ENCODE measurements around the gene MYO1D.

The MYO1D gene

GRCh38 chr17:32484628-32485027, 392.3 kb downstream of the MYO1D start:
- Histone ChIP-seq H2BK5ac (ENCODE audit: low read length) (no peak overlapping the region), H3K14ac (ENCODE audit: low read length) (no peak overlapping the region), H4K91ac (ENCODE audit: low read depth, low read length, poor library complexity) (no peak overlapping the region), H3K9me3 (replicated peaks in 1 of 2; ENCODE audit: control insufficient read depth in 2 of 2, insufficient read depth in 1 of 2, low read depth in 1 of 2, low read length in 2 of 2) (no peaks in the 10 kb centered on the region), H3K4me3 (ENCODE audit: low read length in 2 of 2) (no peak overlapping the region), H3K36me3 (replicated peaks in 1 of 2; ENCODE audit: control insufficient read depth in 2 of 2, insufficient read depth in 2 of 2, low read length in 2 of 2) (peaks cover 24 to 54% of the 10 kb centered on the region in 2 donors), H3K4me1 (ENCODE audit: control insufficient read depth in 2 of 2, insufficient read depth in 1 of 2, low read depth in 1 of 2, low read length in 2 of 2) (peaks cover 21 to 26% of the 10 kb centered on the region in 2 donors), H4K8ac (ENCODE audit: low read depth, low read length) (no peak overlapping the region), H3K27ac (replicated peaks; ENCODE audit: low read length) (no peak overlapping the region), H2BK15ac (ENCODE audit: low read length) (no peak overlapping the region), H2BK120ac (ENCODE audit: low read depth, low read length) (no peak overlapping the region), H3K23ac (ENCODE audit: low read depth, low read length, poor library complexity) (no peak overlapping the region), H3K4ac (ENCODE audit: low read length) (no peak overlapping the region), H2AK5ac (ENCODE audit: low read depth, low read length) (no peak overlapping the region), H3K79me1 (ENCODE audit: low read depth, low read length) (peaks cover 9% of the 10 kb centered on the region), H3K4me2 (ENCODE audit: insufficient read depth, low read length, poor library complexity, severe bottlenecking) (no peak overlapping the region), H3K27me3 (ENCODE audit: control insufficient read depth in 3 of 3, insufficient read depth in 3 of 3, low read depth in 1 of 3, low read length in 3 of 3) (no peaks in the 10 kb centered on the region), H2BK12ac (ENCODE audit: low read length) (no peak overlapping the region), H2AFZ (ENCODE audit: low read length) (no peak overlapping the region), H3K18ac (ENCODE audit: low read length) (no peak overlapping the region), H3K9ac (ENCODE audit: low read depth, low read length, poor library complexity) (no peak overlapping the region)
- no CpG with 5 or more reads among the region's 11 CpGs for WGBS, 2 donors (ENCODE audit: extremely low coverage in 2 of 2, insufficient read length in 2 of 2, insufficient replicate concordance in 1 of 2)
- DNase-seq (ENCODE audit: low spot score) = no peak

- no peaks in the 10 kb centered on the region for H3K27me3 ChIP-seq (ENCODE audit: control insufficient read depth in 3 of 3, insufficient read depth in 3 of 3, low read depth in 1 of 3, low read length in 3 of 3)
- no peak overlapping the region for H3K23ac ChIP-seq (ENCODE audit: low read depth, low read length, poor library complexity)
- no peak overlapping the region for H2BK5ac ChIP-seq (ENCODE audit: low read length)
- H3K4me1 ChIP-seq (ENCODE audit: control insufficient read depth in 2 of 2, insufficient read depth in 1 of 2, low read depth in 1 of 2, low read length in 2 of 2) = peaks cover 19 to 23% of the 10 kb centered on the region in 2 donors
- H3K79me1 ChIP-seq (ENCODE audit: low read depth, low read length) = peaks cover 9% of the 10 kb centered on the region
- peaks cover 29 to 54% of the 10 kb centered on the region in 2 donors for H3K36me3 ChIP-seq (replicated peaks in 1 of 2; ENCODE audit: control insufficient read depth in 2 of 2, insufficient read depth in 2 of 2, low read length in 2 of 2)
- no peak overlapping the region for H4K91ac ChIP-seq (ENCODE audit: low read depth, low read length, poor library complexity)
- H3K9me3 ChIP-seq (replicated peaks in 1 of 2; ENCODE audit: control insufficient read depth in 2 of 2, insufficient read depth in 1 of 2, low read depth in 1 of 2, low read length in 2 of 2) = no peaks in the 10 kb centered on the region
- H2AK5ac ChIP-seq (ENCODE audit: low read depth, low read length) = peak overlapping the region; percentile 74
- no peak overlapping the region for H3K4me2 ChIP-seq (ENCODE audit: insufficient read depth, low read length, poor library complexity, severe bottlenecking)
- H4K8ac ChIP-seq (ENCODE audit: low read depth, low read length) = no peak overlapping the region
- peak overlapping the region; percentile 84 for H2AFZ ChIP-seq (ENCODE audit: low read length)
- no peak overlapping the region for H2BK120ac ChIP-seq (ENCODE audit: low read depth, low read length)
- WGBS, 2 donors (ENCODE audit: extremely low coverage in 2 of 2, insufficient read length in 2 of 2, insufficient replicate concordance in 1 of 2) = no CpG with 5 or more reads among the region's 4 CpGs
- no peak overlapping the region for H3K9ac ChIP-seq (ENCODE audit: low read depth, low read length, poor library complexity)
- H3K14ac ChIP-seq (ENCODE audit: low read length) = peak overlapping the region; percentile 92
- H2BK15ac ChIP-seq (ENCODE audit: low read length) = no peak overlapping the region
- no peak overlapping the region for H3K4me3 ChIP-seq (ENCODE audit: low read length in 2 of 2)
- H3K18ac ChIP-seq (ENCODE audit: low read length) = peak overlapping the region; percentile 72
- no peak overlapping the region for H2BK12ac ChIP-seq (ENCODE audit: low read length)
- H3K4ac ChIP-seq (ENCODE audit: low read length) = no peak overlapping the region
- peak overlapping the region; percentile 62 for H3K27ac ChIP-seq (replicated peaks; ENCODE audit: low read length)
- DNase-seq (ENCODE audit: low spot score) = no peak
Observed at GRCh38 chr17:32484041-32484461, 392.9 kb downstream of the MYO1D start.

- H2AFZ ChIP-seq (ENCODE audit: low read length) = peak overlapping the region; percentile 84
- H2BK15ac ChIP-seq (ENCODE audit: low read length) = no peak overlapping the region
- H3K23ac ChIP-seq (ENCODE audit: low read depth, low read length, poor library complexity) = no peak overlapping the region
- H2AK5ac ChIP-seq (ENCODE audit: low read depth, low read length) = no peak overlapping the region
- H2BK5ac ChIP-seq (ENCODE audit: low read length) = no peak overlapping the region
- H3K4ac ChIP-seq (ENCODE audit: low read length) = no peak overlapping the region
- no peak overlapping the region for H4K8ac ChIP-seq (ENCODE audit: low read depth, low read length)
- H3K36me3 ChIP-seq (replicated peaks in 1 of 2; ENCODE audit: control insufficient read depth in 2 of 2, insufficient read depth in 2 of 2, low read length in 2 of 2) = peaks cover 30 to 54% of the 10 kb centered on the region in 2 donors
- H3K4me3 ChIP-seq (ENCODE audit: low read length in 2 of 2) = no peak overlapping the region
- no peaks in the 10 kb centered on the region for H3K27me3 ChIP-seq (ENCODE audit: control insufficient read depth in 3 of 3, insufficient read depth in 3 of 3, low read depth in 1 of 3, low read length in 3 of 3)
- H3K9me3 ChIP-seq (replicated peaks in 1 of 2; ENCODE audit: control insufficient read depth in 2 of 2, insufficient read depth in 1 of 2, low read depth in 1 of 2, low read length in 2 of 2) = no peaks in the 10 kb centered on the region
- H3K4me2 ChIP-seq (ENCODE audit: insufficient read depth, low read length, poor library complexity, severe bottlenecking) = no peak overlapping the region
- no peak overlapping the region for H2BK12ac ChIP-seq (ENCODE audit: low read length)
- peak overlapping the region; percentile 69 for H3K18ac ChIP-seq (ENCODE audit: low read length)
- peaks cover 9% of the 10 kb centered on the region for H3K79me1 ChIP-seq (ENCODE audit: low read depth, low read length)
- H3K27ac ChIP-seq (replicated peaks; ENCODE audit: low read length) = peak overlapping the region; percentile 62
- WGBS, 2 donors (ENCODE audit: extremely low coverage in 2 of 2, insufficient read length in 2 of 2, insufficient replicate concordance in 1 of 2) = no CpG with 5 or more reads among the region's 7 CpGs
- H3K4me1 ChIP-seq (ENCODE audit: control insufficient read depth in 2 of 2, insufficient read depth in 1 of 2, low read depth in 1 of 2, low read length in 2 of 2) = peaks cover 18 to 23% of the 10 kb centered on the region in 2 donors
- H3K14ac ChIP-seq (ENCODE audit: low read length) = no peak overlapping the region
- no peak overlapping the region for H4K91ac ChIP-seq (ENCODE audit: low read depth, low read length, poor library complexity)
- DNase-seq (ENCODE audit: low spot score) = peak; percentile 62
- no peak overlapping the region for H2BK120ac ChIP-seq (ENCODE audit: low read depth, low read length)
- H3K9ac ChIP-seq (ENCODE audit: low read depth, low read length, poor library complexity) = no peak overlapping the region
Observed at GRCh38 chr17:32483451-32484019, 393.4 kb downstream of the MYO1D start.

GRCh38 chr17:32482568-32483320, 394.2 kb downstream of the MYO1D start:
- no peak overlapping the region for H3K18ac ChIP-seq (ENCODE audit: low read length)
- H3K27ac ChIP-seq (replicated peaks; ENCODE audit: low read length) = no peak overlapping the region
- no peak for DNase-seq (ENCODE audit: low spot score)
- H2AK5ac ChIP-seq (ENCODE audit: low read depth, low read length) = no peak overlapping the region
- peaks cover 12 to 17% of the 10 kb centered on the region in 2 donors for H3K4me1 ChIP-seq (ENCODE audit: control insufficient read depth in 2 of 2, insufficient read depth in 1 of 2, low read depth in 1 of 2, low read length in 2 of 2)
- no peak overlapping the region for H3K14ac ChIP-seq (ENCODE audit: low read length)
- H2BK5ac ChIP-seq (ENCODE audit: low read length) = no peak overlapping the region
- H3K9me3 ChIP-seq (replicated peaks in 1 of 2; ENCODE audit: control insufficient read depth in 2 of 2, insufficient read depth in 1 of 2, low read depth in 1 of 2, low read length in 2 of 2) = no peaks in the 10 kb centered on the region
- H3K4me3 ChIP-seq (ENCODE audit: low read length in 2 of 2) = no peak overlapping the region
- H4K91ac ChIP-seq (ENCODE audit: low read depth, low read length, poor library complexity) = no peak overlapping the region
- no peak overlapping the region for H2BK12ac ChIP-seq (ENCODE audit: low read length)
- H3K23ac ChIP-seq (ENCODE audit: low read depth, low read length, poor library complexity) = no peak overlapping the region
- H3K79me1 ChIP-seq (ENCODE audit: low read depth, low read length) = peaks cover 3% of the 10 kb centered on the region
- H2BK120ac ChIP-seq (ENCODE audit: low read depth, low read length) = no peak overlapping the region
- no peak overlapping the region for H3K4ac ChIP-seq (ENCODE audit: low read length)
- H4K8ac ChIP-seq (ENCODE audit: low read depth, low read length) = no peak overlapping the region
- no peak overlapping the region for H3K9ac ChIP-seq (ENCODE audit: low read depth, low read length, poor library complexity)
- H2BK15ac ChIP-seq (ENCODE audit: low read length) = no peak overlapping the region
- peaks cover 29 to 54% of the 10 kb centered on the region in 2 donors for H3K36me3 ChIP-seq (replicated peaks in 1 of 2; ENCODE audit: control insufficient read depth in 2 of 2, insufficient read depth in 2 of 2, low read length in 2 of 2)
- no peak overlapping the region for H2AFZ ChIP-seq (ENCODE audit: low read length)
- H3K27me3 ChIP-seq (ENCODE audit: control insufficient read depth in 3 of 3, insufficient read depth in 3 of 3, low read depth in 1 of 3, low read length in 3 of 3) = no peaks in the 10 kb centered on the region
- no peak overlapping the region for H3K4me2 ChIP-seq (ENCODE audit: insufficient read depth, low read length, poor library complexity, severe bottlenecking)
- no CpG with 5 or more reads among the region's 11 CpGs for WGBS, 2 donors (ENCODE audit: extremely low coverage in 2 of 2, insufficient read length in 2 of 2, insufficient replicate concordance in 1 of 2)
